Mesenchymal stem cell (in vitro differentiated cells and primary cell): ENCODE measurements around the gene CNR2.
"Not testable (repeated sequence)": the region's sequence is repeated elsewhere in the genome, so short reads cannot be mapped to it uniquely, and the experiment has no call there.

Experiments used
- DNase-seq: peaks from one replicate; pipeline ENCODE4 v3.0.0-alpha.2; 2013
- H2AFZ ChIP-seq: one replicate; pipeline ENCODE4 v1.6.1; 2013; ENCODE audit warnings: low read depth, mild to moderate bottlenecking, control low read depth, inconsistent platforms, low read length, moderate library complexity
- H2AK5ac ChIP-seq: 2 replicates; pipeline ENCODE4 v1.6.1; 2013; ENCODE audit warnings: low read length, moderate library complexity, mild to moderate bottlenecking, inconsistent platforms; ENCODE audit not compliant: severe bottlenecking
- H2BK120ac ChIP-seq: one replicate; pipeline ENCODE4 v1.6.1; 2013; ENCODE audit warnings: low read depth, mild to moderate bottlenecking, inconsistent platforms, low read length, moderate library complexity
- H2BK12ac ChIP-seq, 2 experiments: one replicate each; pipeline ENCODE4 v1.6.1; 2013; ENCODE audit warnings: inconsistent platforms in 2 of 2, low read length in 2 of 2, mild to moderate bottlenecking in 2 of 2, moderate library complexity in 2 of 2, control low read depth in 1 of 2
- H2BK15ac ChIP-seq: one replicate; pipeline ENCODE4 v1.6.1; 2013; ENCODE audit warnings: mild to moderate bottlenecking, low read depth, inconsistent platforms; ENCODE audit not compliant: poor library complexity, severe bottlenecking
- H2BK5ac ChIP-seq: 2 replicates; pipeline ENCODE4 v1.6.1; 2013; ENCODE audit warnings: low read depth, mild to moderate bottlenecking, low read length, control low read depth, inconsistent platforms; ENCODE audit not compliant: poor library complexity, severe bottlenecking
- H3K14ac ChIP-seq, 2 experiments: one replicate each; pipeline ENCODE4 v1.6.1; 2013; ENCODE audit warnings: inconsistent platforms in 2 of 2, low read length in 2 of 2, control low read depth in 1 of 2, mild to moderate bottlenecking in 1 of 2, moderate library complexity in 1 of 2
- H3K18ac ChIP-seq, 2 experiments: one replicate each; pipeline ENCODE4 v1.6.1; 2013; ENCODE audit warnings: inconsistent platforms in 2 of 2, low read length in 2 of 2, control low read depth in 1 of 2, low read depth in 1 of 2, mild to moderate bottlenecking in 1 of 2
- H3K23ac ChIP-seq, 2 experiments: one replicate each; pipeline ENCODE4 v1.6.1; 2013; ENCODE audit warnings: inconsistent platforms in 2 of 2, low read length in 2 of 2, mild to moderate bottlenecking in 2 of 2, moderate library complexity in 2 of 2, control low read depth in 1 of 2
- H3K27ac ChIP-seq: 2 replicates; pipeline ENCODE4 v1.5.1; 2013; ENCODE audit warnings: mild to moderate bottlenecking, moderate library complexity, low read length, control low read depth, inconsistent platforms; ENCODE audit not compliant: poor library complexity, severe bottlenecking
- H3K27me3 ChIP-seq, 2 experiments: 2 replicates each; pipeline versions ENCODE4 v1.6.1 to v1.7.0; 2013; ENCODE audit warnings: low read length in 2 of 2, mild to moderate bottlenecking in 2 of 2, moderate library complexity in 2 of 2, control low read depth in 1 of 2, inconsistent platforms in 1 of 2; ENCODE audit not compliant: control insufficient read depth in 1 of 2, insufficient read depth in 1 of 2
- H3K36me3 ChIP-seq, 2 experiments: 2 replicates each; pipeline versions ENCODE4 v1.6.1 to v1.7.0; 2013; ENCODE audit warnings: low read length in 2 of 2, control low read depth in 1 of 2, inconsistent platforms in 1 of 2, low read depth in 1 of 2, mild to moderate bottlenecking in 1 of 2; ENCODE audit not compliant: insufficient read depth in 2 of 2, control insufficient read depth in 1 of 2
- H3K4ac ChIP-seq, 2 experiments: one replicate each; pipeline ENCODE4 v1.6.1; 2013; ENCODE audit warnings: inconsistent platforms in 2 of 2, low read length in 2 of 2, mild to moderate bottlenecking in 2 of 2, moderate library complexity in 2 of 2, control low read depth in 1 of 2, low read depth in 1 of 2
- H3K4me1 ChIP-seq: 2 replicates; pipeline ENCODE4 v1.6.1; 2013; ENCODE audit warnings: low read depth, low read length, control low read depth; ENCODE audit not compliant: control insufficient read depth, insufficient read depth
- H3K4me2 ChIP-seq: 2 replicates; pipeline ENCODE4 v1.6.1; 2013; ENCODE audit warnings: low read length, mild to moderate bottlenecking, inconsistent platforms; ENCODE audit not compliant: poor library complexity, severe bottlenecking
- H3K4me3 ChIP-seq, 2 experiments: 2 replicates each; pipeline versions ENCODE4 v1.5.1 to v1.7.0; 2013; ENCODE audit warnings: low read length in 2 of 2, mild to moderate bottlenecking in 2 of 2, control low read depth in 1 of 2, low read depth in 1 of 2; ENCODE audit not compliant: insufficient read depth in 1 of 2
- H3K79me1 ChIP-seq: replicated peaks from 2 replicates; pipeline ENCODE4 v1.6.1; 2013; ENCODE audit warnings: mild to moderate bottlenecking, control low read depth, low read length, inconsistent platforms; ENCODE audit not compliant: poor library complexity, severe bottlenecking
- H3K9ac ChIP-seq: 2 replicates; pipeline ENCODE4 v1.7.0; 2013; ENCODE audit warnings: mild to moderate bottlenecking, low read length, moderate library complexity
- H3K9me3 ChIP-seq: 2 replicates; pipeline ENCODE4 v1.7.0; 2013; ENCODE audit warnings: mild to moderate bottlenecking, low read length; ENCODE audit not compliant: control insufficient read depth
- H4K8ac ChIP-seq: one replicate; pipeline ENCODE4 v1.6.1; 2013; ENCODE audit warnings: inconsistent platforms, mild to moderate bottlenecking, low read length, moderate library complexity
- H4K91ac ChIP-seq: one replicate; pipeline ENCODE4 v1.6.1; 2013; ENCODE audit warnings: mild to moderate bottlenecking, low read length, inconsistent platforms
- WGBS: methylation state at CpG from one replicate; pipeline ENCODE4 v1.1.7; 2013; ENCODE audit warnings: mixed read lengths; 5-methylcytosine and 5-hydroxymethylcytosine counted together

The CNR2 gene

DNA sequence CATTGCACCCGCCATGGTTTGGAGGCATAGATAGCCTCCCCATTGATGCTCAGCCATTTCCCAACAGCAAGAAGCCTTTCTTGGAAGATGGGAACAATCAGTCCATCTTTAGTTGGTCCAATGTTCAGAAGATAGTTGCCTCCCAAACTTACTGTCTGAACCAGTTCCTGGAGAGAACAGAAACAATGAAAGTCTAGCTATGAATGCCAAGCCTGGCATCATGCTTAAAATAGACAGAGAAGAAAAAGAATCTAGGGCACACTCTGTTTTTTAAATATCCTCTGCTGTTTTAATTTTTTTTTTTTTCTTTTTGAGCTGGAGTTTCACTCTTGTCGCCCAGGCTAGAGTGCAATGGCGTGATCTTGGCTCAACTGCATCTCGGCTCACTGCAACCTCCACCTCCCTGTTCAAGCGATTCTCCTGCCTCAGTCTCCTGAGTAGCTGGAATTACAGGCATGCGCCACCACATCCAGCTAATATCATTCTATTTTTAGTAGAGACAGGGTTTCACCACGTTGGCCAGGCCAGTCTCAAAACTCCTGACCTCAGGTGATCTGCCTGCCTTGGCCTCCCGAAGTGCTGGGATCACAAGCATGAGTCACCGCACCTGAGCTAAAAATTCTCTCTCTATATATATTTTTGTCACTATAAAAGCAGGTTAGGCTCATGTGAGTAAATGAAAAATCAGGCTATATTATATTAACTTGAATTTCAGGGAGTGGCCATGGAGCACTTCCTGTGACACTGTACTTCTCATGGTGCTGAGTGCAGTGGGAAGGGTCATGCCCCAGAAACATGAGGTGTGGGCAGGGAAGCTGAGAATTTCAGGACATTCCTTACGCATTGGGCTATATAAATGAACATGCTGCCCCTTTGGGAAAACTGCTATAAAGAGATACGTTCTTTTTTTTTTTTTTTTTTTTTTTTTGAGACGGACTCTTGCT is 64.2 kb downstream of the CNR2 start:
- Histone ChIP-seq H4K8ac (no peak overlapping the region), H3K9me3 (peaks cover 5% of the 10 kb centered on the region), H2BK5ac (no peak overlapping the region), H3K18ac (no peak overlapping the region), H4K91ac (no peak overlapping the region), H3K36me3 (peaks cover 3 to 11% of the 10 kb centered on the region in 2 experiments), H3K14ac (no peak overlapping the region), H3K4me1 (peaks cover 2% of the 10 kb centered on the region), H3K27ac (no peak overlapping the region), H2BK120ac (no peak overlapping the region), H3K4me2 (no peak overlapping the region), H3K4ac (no peak overlapping the region), H3K23ac (no peak overlapping the region), H3K27me3 (no peaks in the 10 kb centered on the region), H3K79me1 (no peaks in the 10 kb centered on the region), H2AK5ac (no peak overlapping the region), H3K9ac (no peak overlapping the region), H2BK15ac (no peak overlapping the region), H2AFZ (no peak overlapping the region), H3K4me3 (no peak overlapping the region), H2BK12ac (no peak overlapping the region)
- no peak for DNase-seq
- WGBS, result 91% methylated on average over 10 of the region's 12 CpGs

- not testable (repeated sequence) for DNase-seq, H3K9me3 ChIP-seq, H2AFZ ChIP-seq, H2BK5ac ChIP-seq, H3K4ac ChIP-seq, H2BK12ac ChIP-seq, H3K14ac ChIP-seq, H3K18ac ChIP-seq, H3K9ac ChIP-seq, H3K4me2 ChIP-seq, H3K4me3 ChIP-seq, H3K27ac ChIP-seq, H3K4me1 ChIP-seq, H3K79me1 ChIP-seq, H2BK15ac ChIP-seq, H2BK120ac ChIP-seq, H4K91ac ChIP-seq, H2AK5ac ChIP-seq, H3K27me3 ChIP-seq, H4K8ac ChIP-seq, H3K23ac ChIP-seq
- H3K36me3 ChIP-seq, result peaks cover 3 to 11% of the 10 kb centered on the region in 2 experiments
- WGBS, result 83% methylated on average over 2 of the region's 2 CpGs
Observed at GRCh38 chr1:23847482-23848095, 65.6 kb downstream of the CNR2 start.

DNA sequence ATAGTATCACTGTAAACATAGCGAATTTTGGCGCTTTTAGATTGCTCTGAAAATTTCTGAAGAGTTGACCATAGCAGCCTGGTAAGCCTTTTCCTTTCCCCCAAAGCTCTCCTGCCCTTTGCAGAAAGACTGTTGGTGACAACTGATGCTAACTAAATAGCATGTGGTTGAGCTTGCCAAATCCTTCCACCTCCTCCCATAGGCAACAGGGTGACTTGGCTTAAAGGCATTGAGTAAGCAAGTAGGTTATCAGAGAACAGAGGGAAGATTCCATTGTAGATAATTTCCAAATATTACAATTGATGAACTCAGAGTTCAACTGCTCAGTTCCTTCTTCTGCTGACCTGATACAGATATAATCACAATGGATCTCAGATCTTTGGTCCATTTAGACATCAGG is 68.0 kb downstream of the CNR2 start:
- Histone ChIP-seq H3K4me3 (no peak overlapping the region), H4K91ac (no peak overlapping the region), H3K36me3 (peaks cover 3 to 11% of the 10 kb centered on the region in 2 experiments), H3K4ac (no peak overlapping the region), H2AFZ (no peak overlapping the region), H3K27me3 (peaks cover 0 to 14% of the 10 kb centered on the region in 2 experiments), H4K8ac (no peak overlapping the region), H3K4me1 (peaks cover 2% of the 10 kb centered on the region), H3K27ac (no peak overlapping the region), H3K79me1 (no peaks in the 10 kb centered on the region), H3K14ac (no peak overlapping the region), H2AK5ac (no peak overlapping the region), H3K4me2 (no peak overlapping the region), H3K9me3 (peaks cover 5% of the 10 kb centered on the region), H3K23ac (no peak overlapping the region), H2BK12ac (no peak overlapping the region), H2BK120ac (no peak overlapping the region), H3K9ac (no peak overlapping the region), H2BK5ac (no peak overlapping the region), H3K18ac (no peak overlapping the region), H2BK15ac (no peak overlapping the region)
- DNase-seq, result no peak
- WGBS, result 75% methylated on average over 2 of the region's 2 CpGs

DNA sequence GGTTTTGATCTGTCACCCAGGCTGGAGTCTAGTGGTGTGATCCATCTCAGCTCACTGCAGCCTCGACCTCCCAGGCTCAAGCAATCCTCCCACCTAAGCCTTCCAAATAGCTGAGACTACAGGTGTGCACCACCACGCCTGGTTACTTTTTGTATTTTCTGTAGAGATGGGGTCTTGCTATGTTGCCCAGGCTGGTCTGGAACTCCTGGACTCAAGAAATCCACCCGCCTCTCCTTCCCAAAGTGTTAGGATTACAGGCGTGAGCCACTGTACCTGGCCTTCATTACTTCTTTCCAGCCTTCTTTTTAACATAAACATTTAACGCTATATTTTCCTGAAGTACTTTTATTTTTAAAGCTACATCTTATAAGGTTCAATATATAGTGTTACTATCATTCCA is 69.5 kb downstream of the CNR2 start:
- no peak overlapping the region for H3K9ac ChIP-seq
- no peak overlapping the region for H3K14ac ChIP-seq
- H4K8ac ChIP-seq, result no peak overlapping the region
- no peak overlapping the region for H2BK12ac ChIP-seq
- WGBS, result 84% methylated on average over 2 of the region's 5 CpGs
- peaks cover 3 to 11% of the 10 kb centered on the region in 2 experiments for H3K36me3 ChIP-seq
- H3K4ac ChIP-seq, result no peak overlapping the region
- peaks cover 5% of the 10 kb centered on the region for H3K9me3 ChIP-seq
- H3K27ac ChIP-seq, result no peak overlapping the region
- no peaks in the 10 kb centered on the region for H3K4me1 ChIP-seq
- H2AFZ ChIP-seq, result no peak overlapping the region
- H2BK5ac ChIP-seq, result no peak overlapping the region
- no peak overlapping the region for H3K4me2 ChIP-seq
- no peak overlapping the region for H3K23ac ChIP-seq
- no peak overlapping the region for H2BK120ac ChIP-seq
- H3K4me3 ChIP-seq, result no peak overlapping the region
- no peak overlapping the region for H4K91ac ChIP-seq
- peaks cover 0 to 14% of the 10 kb centered on the region in 2 experiments for H3K27me3 ChIP-seq
- H2AK5ac ChIP-seq, result no peak overlapping the region
- DNase-seq, result no peak
- no peak overlapping the region for H2BK15ac ChIP-seq
- H3K79me1 ChIP-seq, result no peaks in the 10 kb centered on the region
- no peak overlapping the region for H3K18ac ChIP-seq
